Lower leg skin (tissue), 3 donors: ENCODE results near the gene CHRM5.

ENCODE experiments used
- POLR2A ChIP-seq, 2 donors: fragments of 450-650 bp; IDR thresholded peaks; one replicate each; pipeline ENCODE4 v1.6.1; 2016 to 2017; ENCODE audit warnings: antibody characterized with exemption in 2 of 2, mild to moderate bottlenecking in 1 of 2, moderate library complexity in 1 of 2
- TF ChIP-seq, protein P1 (sequence below), 3 donors: fragments of 450-650 bp; IDR thresholded peaks; one replicate each; pipeline ENCODE4 v1.5.1; 2016; ENCODE audit warnings: antibody characterized with exemption in 3 of 3, mild to moderate bottlenecking in 3 of 3, moderate library complexity in 2 of 3

DNA sequence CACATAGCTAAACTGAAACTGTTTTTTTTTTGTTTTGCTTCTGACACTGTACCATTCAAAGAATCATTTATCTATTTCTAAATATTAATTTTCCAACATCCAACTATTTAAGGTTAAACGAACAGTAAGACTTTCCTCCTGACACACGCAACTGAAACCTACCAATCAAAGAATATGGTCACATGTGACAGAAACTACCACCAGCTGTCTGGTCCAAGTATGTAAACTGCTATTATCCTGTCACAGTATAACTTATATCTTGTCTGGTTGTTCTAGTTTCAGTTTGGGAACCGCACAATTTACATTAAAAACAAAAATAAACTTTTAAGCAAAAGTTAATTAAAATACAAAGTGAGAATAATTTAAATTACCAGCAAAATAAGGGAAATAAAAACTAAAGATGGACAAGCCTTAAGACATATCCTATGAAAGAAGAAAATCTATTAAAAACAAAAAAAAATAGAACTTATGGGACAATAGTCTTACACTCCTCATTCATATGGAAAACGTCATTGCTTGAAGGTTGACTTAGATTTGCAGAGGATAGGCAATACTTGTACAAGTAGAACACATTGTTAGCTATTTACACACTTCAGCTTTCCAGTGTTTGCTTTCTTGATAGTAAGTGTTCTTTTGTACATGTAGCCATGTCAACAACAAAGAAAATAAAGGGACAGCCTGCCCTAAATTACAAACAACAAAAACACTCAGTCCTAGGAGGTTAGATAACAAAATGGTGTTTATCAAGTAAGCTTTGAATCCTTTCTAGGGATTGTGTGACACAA lies 26.8 kb upstream of the CHRM5 start:
- TF ChIP-seq, protein P1, sequence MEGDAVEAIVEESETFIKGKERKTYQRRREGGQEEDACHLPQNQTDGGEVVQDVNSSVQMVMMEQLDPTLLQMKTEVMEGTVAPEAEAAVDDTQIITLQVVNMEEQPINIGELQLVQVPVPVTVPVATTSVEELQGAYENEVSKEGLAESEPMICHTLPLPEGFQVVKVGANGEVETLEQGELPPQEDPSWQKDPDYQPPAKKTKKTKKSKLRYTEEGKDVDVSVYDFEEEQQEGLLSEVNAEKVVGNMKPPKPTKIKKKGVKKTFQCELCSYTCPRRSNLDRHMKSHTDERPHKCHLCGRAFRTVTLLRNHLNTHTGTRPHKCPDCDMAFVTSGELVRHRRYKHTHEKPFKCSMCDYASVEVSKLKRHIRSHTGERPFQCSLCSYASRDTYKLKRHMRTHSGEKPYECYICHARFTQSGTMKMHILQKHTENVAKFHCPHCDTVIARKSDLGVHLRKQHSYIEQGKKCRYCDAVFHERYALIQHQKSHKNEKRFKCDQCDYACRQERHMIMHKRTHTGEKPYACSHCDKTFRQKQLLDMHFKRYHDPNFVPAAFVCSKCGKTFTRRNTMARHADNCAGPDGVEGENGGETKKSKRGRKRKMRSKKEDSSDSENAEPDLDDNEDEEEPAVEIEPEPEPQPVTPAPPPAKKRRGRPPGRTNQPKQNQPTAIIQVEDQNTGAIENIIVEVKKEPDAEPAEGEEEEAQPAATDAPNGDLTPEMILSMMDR (IDR thresholded peaks at IDR 0.05), result no peak
- TF ChIP-seq POLR2A (IDR thresholded peaks at IDR 0.05), result no peak
